ENCODE data around the gene CNDP2.

GRCh38 chr18:74455386-74455785 lies 40.8 kb upstream of the CNDP2 start:
- TF ChIP-seq CTCF (IDR thresholded peaks at IDR 0.05) (no peak), POLR2AphosphoS5 (IDR thresholded peaks at IDR 0.05) (no peak)

Measured in breast epithelium (tissue), 3 donors.